ENCODE results near the gene EBI3.
"Not testable (repeated sequence)": the region's sequence is repeated elsewhere in the genome, so short reads cannot be mapped to it uniquely, and the experiment has no call there.

EBI3 gene

GRCh38 chr19:4268816-4269430, 39.6 kb downstream of the EBI3 start:
- no peak for TF ChIP-seq POLR2A (IDR thresholded peaks at IDR 0.05; ENCODE audit: low read length)
- no peak for TF ChIP-seq GATA1 (IDR thresholded peaks at IDR 0.05; ENCODE audit: low read depth, low read length)
- no peak for DNase-seq

GRCh38 chr19:4272894-4273293, 43.6 kb downstream of the EBI3 start:
- TF ChIP-seq POLR2A (IDR thresholded peaks at IDR 0.05; ENCODE audit: low read length), result no peak
- TF ChIP-seq GATA1 (IDR thresholded peaks at IDR 0.05; ENCODE audit: low read depth, low read length), result no peak
- DNase-seq, result no peak

DNA sequence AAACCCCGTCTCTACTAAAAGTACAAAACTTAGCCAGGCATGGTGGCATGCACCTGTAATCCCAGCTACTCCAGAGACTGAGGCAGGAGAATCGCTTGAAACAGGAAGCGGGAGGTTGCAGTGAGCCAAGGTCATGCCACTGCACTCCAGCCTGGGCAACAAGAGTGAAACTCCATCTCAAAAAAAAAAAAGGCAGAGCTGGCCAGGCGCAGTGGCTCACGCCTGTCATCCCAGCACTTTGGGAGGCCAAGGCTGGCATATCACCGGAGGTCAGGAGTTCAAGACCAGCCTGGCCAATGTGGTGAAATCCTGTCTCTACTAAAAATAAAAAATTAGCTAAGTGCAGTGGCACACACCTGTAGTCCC, 45.0 kb downstream of the EBI3 start:
- DNase-seq, result not testable (repeated sequence)

DNA sequence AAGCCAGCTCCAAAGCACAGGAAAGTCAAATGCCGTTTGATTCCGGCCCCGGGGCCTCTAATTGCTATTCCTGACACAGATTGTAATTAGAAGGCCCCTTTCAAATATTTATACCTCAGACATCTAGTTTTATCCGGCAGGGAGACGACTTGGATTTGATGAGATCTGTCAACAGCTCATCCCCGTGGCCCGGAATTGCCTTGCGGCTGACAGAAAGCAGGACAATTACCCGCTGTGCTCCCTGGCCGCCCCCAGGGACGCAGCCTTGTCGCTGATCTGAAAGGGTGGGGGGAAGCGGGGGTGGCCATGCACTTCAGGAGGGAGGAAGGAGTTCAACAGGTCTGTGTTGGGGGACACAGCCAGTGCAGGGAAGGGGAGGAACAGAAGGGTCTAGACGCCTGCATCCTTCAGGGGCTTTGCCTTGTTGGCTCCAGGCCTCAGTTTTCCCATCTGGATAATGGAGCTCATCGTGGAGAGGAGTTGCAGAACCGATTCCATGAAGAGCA, 47.9 kb downstream of the EBI3 start:
- no peak for DNase-seq
- TF ChIP-seq POLR2A (IDR thresholded peaks at IDR 0.05; ENCODE audit: low read length) (no peak), GATA1 (IDR thresholded peaks at IDR 0.05; ENCODE audit: low read depth, low read length) (no peak)

GRCh38 chr19:4278010-4278409, 48.7 kb downstream of the EBI3 start:
- no peak for DNase-seq
- no peak for TF ChIP-seq POLR2A (IDR thresholded peaks at IDR 0.05; ENCODE audit: low read length)
- no peak for TF ChIP-seq GATA1 (IDR thresholded peaks at IDR 0.05; ENCODE audit: low read depth, low read length)

DNA sequence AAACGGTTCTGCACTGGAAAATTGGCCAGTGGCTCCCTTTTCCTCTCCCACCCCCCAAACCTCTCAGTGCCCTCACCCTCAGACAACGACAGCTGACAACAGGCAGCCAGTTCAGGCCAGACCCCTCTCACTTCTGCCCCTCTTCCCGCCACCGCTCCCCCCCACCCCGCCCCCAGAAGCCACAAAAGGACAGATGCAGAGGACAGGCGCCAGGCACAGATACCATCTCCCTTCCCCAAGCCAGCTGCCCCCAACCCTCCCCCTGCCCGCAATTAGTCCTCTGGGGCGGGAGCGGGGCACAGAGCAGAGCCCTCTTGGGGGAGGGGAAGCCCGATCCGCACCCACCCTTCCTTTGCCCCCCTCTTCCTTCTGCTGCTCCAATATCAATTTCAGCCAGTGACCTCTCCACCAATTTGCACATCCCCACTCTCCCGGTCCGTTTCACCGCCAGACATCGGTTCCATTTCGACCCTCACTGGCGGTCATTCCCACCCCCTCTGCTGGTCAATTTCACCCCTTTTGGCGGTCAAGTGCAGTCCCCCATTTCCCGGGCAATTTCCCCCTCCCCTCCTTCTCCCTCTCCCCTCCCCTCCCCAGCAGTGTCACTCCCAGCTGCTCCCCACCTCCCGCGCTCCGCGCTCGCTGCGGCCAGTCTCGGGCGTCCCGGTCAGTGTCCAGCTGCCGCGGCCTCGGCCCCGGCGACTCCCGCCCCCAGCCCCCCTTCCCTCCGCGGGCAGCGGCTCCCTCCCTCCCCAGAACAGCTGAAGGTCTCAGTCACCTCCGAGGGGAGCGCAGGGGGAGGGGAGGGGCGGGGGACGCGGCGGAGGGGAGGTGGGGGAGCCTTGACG, 49.3 kb downstream of the EBI3 start, which contains the start of gene SHD:
Gene SHD (plus strand): TSS at position 848 of the 848 bp plus-strand sequence. CDS start 798 bp downstream, outside the sequence.
- TF ChIP-seq GATA1 (IDR thresholded peaks at IDR 0.05; ENCODE audit: low read depth, low read length), result no peak
- no peak for TF ChIP-seq POLR2A (IDR thresholded peaks at IDR 0.05; ENCODE audit: low read length)
- DNase-seq, result no peak

GRCh38 chr19:4279267-4279529, 49.9 kb downstream of the EBI3 start:
- TF ChIP-seq GATA1 (IDR thresholded peaks at IDR 0.05; ENCODE audit: low read depth, low read length) (no peak), POLR2A (IDR thresholded peaks at IDR 0.05; ENCODE audit: low read length) (no peak)
- DNase-seq, result no peak

GRCh38 chr19:4279530-4280422, 50.5 kb downstream of the EBI3 start:
- DNase-seq, result no peak
- TF ChIP-seq POLR2A (IDR thresholded peaks at IDR 0.05; ENCODE audit: low read length), result no peak
- no peak for TF ChIP-seq GATA1 (IDR thresholded peaks at IDR 0.05; ENCODE audit: low read depth, low read length)

DNA sequence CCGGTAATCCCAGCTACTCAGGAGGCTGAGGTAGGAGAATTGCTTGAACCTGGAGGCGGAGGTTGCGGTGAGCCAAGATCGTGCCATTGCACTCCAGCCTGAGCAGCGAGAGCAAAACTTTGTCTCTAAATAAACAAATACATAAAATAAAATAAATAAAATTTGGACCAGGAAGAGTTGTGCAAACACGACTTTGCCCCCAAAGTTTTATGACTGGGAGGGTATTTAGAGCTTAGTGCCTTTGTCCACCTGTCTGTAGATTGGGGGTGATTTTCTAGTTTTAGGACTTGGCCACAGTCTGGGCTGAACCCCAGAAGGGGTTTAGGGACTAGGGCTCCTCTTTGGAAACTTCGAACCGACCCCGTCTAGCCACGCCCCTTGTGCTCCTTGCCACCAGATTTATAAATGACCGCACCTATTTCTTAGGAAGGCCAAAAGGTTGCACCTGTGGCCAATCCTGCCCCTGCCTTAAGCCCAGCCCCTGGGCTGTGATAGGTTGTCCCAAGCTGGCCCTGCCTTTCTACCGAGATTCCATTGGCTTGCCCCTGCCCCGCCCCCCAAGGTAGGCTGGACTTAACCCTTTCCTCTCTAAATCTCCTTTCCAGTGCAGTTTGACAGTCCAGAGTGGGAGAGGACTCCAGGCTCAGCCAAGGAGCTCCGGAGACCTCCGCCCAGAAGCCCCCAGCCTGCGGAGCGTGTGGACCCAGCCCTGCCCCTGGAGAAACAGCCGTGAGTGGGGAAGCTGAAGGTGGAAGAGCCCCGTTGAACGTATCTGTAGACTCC, 55.0 kb downstream of the EBI3 start:
- DNase-seq, result no peak

GRCh38 chr19:4284974-4285373, 55.7 kb downstream of the EBI3 start:
- no peak for DNase-seq
- TF ChIP-seq POLR2A (IDR thresholded peaks at IDR 0.05; ENCODE audit: low read length) (no peak), GATA1 (IDR thresholded peaks at IDR 0.05; ENCODE audit: low read depth, low read length) (no peak)

More for the DNA sequence above, 55.0 kb downstream of the EBI3 start:
- no peak for TF ChIP-seq POLR2A (IDR thresholded peaks at IDR 0.05; ENCODE audit: low read length)
- no peak for TF ChIP-seq GATA1 (IDR thresholded peaks at IDR 0.05; ENCODE audit: low read depth, low read length)

GRCh38 chr19:4286141-4286540, 56.8 kb downstream of the EBI3 start:
- DNase-seq, result not testable (repeated sequence)
